Measurements from ENCODE around the gene HTRA2.

DNA sequence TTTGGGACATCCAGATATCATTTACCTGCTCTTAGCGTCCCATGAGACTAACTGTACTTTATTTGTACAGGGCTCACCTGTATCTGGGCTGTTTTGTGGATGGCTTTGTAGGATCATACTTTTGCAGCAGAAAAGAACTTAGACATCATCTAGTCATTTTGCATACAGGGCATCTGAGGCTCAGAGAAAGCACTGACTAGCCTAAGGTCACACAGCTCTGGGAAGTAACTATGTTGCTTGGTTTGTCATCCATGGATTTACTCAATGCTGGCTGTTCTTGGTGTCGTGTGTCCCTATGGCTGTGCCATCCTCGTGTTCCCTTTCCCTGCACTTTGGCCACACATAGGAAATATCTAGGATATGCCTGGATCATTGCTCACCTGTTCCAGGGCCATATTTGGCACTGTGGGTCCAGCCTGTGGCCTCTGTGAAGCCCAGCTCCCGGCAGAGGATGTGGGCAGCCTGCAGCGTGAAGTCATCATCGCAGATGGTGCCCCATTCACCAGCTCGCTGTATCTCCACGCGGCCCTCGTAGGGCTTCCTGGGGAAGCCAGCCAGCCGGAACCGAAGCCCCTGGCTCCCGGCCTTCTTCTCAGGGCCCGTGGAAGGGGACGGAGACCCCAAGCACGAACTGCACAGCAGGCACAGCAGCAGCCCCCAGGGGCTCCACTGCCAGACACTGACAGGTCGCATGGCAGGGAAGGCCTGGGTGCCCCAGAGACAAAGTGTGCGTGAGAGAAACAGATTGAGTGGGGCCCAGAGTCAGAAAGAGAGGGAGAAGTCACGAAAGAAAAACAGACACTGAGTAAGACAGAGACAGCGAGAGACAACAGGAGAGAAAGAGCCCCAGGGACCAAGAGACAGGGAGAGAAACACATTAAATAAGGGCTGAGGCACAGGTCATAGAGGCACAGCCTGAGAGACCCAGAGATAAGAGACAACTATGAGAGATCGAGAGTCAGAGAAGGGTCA, 22.5 kb downstream of the HTRA2 start:
- TF ChIP-seq, protein P1, sequence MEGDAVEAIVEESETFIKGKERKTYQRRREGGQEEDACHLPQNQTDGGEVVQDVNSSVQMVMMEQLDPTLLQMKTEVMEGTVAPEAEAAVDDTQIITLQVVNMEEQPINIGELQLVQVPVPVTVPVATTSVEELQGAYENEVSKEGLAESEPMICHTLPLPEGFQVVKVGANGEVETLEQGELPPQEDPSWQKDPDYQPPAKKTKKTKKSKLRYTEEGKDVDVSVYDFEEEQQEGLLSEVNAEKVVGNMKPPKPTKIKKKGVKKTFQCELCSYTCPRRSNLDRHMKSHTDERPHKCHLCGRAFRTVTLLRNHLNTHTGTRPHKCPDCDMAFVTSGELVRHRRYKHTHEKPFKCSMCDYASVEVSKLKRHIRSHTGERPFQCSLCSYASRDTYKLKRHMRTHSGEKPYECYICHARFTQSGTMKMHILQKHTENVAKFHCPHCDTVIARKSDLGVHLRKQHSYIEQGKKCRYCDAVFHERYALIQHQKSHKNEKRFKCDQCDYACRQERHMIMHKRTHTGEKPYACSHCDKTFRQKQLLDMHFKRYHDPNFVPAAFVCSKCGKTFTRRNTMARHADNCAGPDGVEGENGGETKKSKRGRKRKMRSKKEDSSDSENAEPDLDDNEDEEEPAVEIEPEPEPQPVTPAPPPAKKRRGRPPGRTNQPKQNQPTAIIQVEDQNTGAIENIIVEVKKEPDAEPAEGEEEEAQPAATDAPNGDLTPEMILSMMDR (IDR thresholded peaks at IDR 0.05 in 4 of 5, conservative IDR thresholded peaks at IDR 0.05 in 1 of 5), result no peak
- no peak for TF ChIP-seq POLR2A (IDR thresholded peaks at IDR 0.05)
